HG03460 (cell line): ENCODE measurements around the gene NELL1.

ENCODE experiments used
- ATAC-seq: cut with Tn5 transposase; IDR thresholded peaks from one replicate; pipeline ENCODE4 v1.9.1; 2021; ENCODE audit not compliant: unreplicated experiment

The NELL1 gene

GRCh38 chr11:20668844-20669819 is at the start of gene NELL1:
Gene NELL1 (plus strand): TSS chr11:20669586.
- no peak for ATAC-seq

- no peak for ATAC-seq
Observed at GRCh38 chr11:20620988-20621387, 48.4 kb upstream of the NELL1 start.

- ATAC-seq, result no peak
Observed at GRCh38 chr11:20621679-20622078, 47.7 kb upstream of the NELL1 start.

DNA sequence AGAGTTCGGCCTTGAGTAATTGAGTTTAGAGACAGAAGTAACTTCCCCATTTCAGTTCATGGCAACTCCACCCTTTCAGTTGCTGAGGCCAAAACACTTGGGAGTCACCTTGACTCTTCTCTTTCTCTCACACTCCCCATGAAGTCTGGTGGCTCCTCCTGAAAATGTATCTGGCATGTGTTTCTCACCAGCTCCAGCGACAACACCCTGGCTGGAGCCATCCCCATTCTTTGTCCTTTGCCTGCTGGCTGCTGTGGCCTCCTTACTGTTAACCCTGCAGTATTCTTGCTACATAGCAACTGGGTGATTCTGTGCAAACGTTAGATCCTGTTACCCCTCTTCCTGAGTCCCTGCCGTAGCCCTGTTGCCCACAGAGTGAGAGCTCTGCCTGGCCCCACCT is 46.1 kb upstream of the NELL1 start:
- no peak for ATAC-seq

DNA sequence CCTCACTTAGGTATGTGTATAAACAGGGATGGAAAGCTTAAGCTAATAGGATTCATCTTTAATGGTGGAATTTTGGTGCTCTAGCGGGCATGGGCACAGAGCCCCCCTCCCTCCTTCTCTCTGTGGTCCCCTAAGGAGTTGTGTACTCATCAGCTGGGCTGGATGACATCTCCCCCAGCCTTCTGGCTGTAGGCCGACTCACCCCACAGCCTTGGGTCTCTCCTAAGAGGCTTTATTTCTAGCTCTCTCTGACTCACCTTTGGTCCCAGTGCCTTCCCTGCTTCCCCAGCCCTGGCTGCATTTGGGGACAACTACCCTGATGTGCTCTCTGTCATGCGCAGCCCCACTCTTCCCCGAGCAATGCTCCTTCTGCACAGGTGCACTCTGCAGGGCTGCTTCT is 43.1 kb upstream of the NELL1 start:
- no peak for ATAC-seq

- no peak for ATAC-seq
Observed at GRCh38 chr11:20627026-20627425, 42.4 kb upstream of the NELL1 start.

DNA sequence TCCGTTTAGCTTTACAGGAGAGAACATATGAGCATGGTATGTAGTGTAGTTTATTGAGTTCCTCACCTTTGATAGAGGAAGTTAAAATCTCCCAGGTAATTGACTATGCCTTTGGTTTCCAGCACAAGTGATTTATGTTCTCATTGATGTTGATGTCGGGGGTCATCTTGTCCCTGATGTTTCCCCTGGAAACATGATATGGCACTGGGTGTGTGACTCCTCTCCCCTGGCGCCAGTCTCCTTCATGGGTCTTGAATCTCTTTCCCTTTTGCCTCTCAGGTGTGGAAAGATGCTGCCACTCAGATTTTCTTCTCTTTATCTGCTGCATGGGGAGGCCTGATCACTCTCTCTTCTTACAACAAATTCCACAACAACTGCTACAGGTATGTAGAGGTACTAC is 41.7 kb upstream of the NELL1 start:
- no peak for ATAC-seq

GRCh38 chr11:20631519-20632168 is 37.7 kb upstream of the NELL1 start:
- ATAC-seq, result no peak

GRCh38 chr11:20632169-20632532 is 37.2 kb upstream of the NELL1 start:
- ATAC-seq, result no peak

DNA sequence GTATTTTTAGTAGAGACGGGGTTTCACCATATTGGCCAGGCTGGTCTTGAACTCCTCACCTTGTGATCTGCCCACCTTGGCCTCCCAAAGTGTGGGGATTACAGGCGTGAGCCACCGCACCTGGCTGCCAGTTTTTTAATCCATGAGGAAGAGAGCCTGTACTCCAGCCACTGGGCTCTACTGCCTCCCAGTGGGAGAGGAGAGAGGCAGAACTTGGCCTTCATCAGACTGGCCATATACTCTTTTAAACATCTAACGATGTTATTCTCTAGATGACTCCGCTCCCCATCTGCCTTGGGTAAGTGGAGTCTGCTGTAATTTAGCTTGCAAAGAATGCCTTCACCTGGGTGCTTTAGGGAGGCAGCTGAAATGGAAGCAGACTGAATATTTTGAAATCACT is 35.3 kb upstream of the NELL1 start:
- ATAC-seq, result no peak

DNA sequence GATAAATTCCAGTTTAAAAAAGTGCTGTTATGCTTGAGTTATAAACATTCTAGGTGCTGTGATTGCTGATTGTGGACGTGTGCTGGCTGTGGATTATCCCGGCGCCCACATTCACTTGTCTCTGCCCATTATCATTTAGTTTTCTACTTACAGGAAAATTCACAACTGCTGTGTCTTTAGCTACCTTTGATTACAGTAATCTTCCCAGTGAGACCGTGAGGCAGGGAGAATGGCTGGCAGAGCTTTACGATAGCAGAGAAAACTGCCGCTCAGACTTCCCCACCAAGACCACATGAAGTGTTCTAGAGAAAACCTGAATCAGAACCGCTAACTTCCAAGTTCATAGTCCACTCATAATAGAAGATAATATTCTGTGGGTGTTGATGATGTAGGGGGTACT is 34.6 kb upstream of the NELL1 start:
- no peak for ATAC-seq

GRCh38 chr11:20638074-20638473 is 31.3 kb upstream of the NELL1 start:
- ATAC-seq, result no peak

- ATAC-seq, result no peak
Observed at GRCh38 chr11:20639688-20640087, 29.7 kb upstream of the NELL1 start.

DNA sequence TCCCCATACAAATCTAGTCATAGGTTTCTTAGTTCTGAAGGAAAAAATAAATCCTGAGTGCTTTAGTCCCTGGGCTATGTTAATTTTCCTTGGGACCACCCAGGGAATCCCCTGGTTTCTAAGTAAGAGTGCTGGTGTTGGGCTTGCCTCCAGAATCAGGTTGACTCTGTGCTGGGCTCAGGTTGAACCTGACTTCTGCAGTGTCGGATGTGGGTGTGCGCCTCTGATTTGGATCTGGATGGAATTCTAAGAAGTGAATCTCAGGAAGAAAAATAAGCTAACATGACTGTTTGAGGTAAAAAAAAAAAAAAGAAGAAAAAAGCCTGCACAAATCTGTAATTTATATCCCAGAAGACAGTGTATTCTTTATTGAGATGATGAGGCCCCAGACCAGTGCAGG is 29.0 kb upstream of the NELL1 start:
- no peak for ATAC-seq

GRCh38 chr11:20644360-20644759 is 25.0 kb upstream of the NELL1 start:
- ATAC-seq, result no peak

DNA sequence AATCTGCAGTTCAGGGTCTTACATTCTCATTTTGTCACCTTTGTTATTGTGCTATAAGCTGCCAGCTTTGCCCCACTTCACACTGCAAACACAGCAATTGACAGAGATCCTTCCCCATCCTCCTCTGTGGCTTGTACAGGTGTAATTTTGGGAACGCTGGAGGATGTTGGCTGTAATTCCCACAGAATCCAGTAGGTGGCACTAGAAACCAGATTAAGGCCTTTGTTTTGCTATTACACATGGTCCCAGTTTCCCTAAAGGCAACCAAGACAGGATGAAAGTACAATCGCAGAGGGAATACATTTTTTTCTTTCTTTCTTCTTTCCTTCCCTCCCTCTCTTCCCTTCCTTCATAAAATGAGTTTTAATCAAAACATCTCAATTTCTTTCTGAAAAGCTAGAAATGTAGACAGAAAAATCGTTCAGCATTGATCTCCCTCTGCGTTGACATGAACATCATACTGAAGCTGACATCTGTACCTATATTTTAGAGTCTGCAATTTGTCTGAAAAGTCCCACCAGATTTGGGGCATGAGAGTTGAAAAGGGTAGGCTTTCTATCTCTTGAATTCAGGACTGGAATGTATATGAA is 21.3 kb upstream of the NELL1 start:
- ATAC-seq, result peak; percentile 76

DNA sequence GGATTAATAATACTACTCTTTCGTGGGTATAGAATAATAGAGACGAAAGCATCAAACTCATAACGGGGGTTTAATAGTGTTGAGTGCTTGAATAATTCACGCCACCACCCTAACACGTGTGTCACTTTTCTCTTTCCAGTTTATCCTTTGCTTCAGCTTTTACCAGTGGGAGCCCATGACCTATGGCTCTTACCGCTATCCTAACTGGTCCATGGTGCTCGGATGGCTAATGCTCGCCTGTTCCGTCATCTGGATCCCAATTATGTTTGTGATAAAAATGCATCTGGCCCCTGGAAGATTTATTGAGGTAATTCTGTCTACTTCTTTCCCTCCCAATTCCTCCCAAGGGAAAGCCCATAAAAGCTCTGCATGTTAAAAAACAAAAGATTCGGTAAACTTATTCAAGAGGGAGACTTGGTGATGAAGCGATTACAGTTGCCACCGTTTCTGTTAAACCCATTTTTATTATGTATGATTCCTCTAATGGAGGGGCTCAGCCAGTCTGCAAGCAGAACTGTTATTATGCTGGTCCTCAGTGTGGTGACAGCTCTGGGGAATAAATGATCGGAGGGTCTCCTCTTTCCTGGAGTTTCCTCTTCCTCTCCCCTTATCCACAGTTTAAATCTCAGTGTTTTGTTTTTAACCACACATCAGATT is 17.1 kb upstream of the NELL1 start:
- ATAC-seq, result no peak

- no peak for ATAC-seq
Observed at GRCh38 chr11:20654038-20654437, 15.3 kb upstream of the NELL1 start.

- no peak for ATAC-seq
Observed at GRCh38 chr11:20656901-20657300, 12.5 kb upstream of the NELL1 start.

DNA sequence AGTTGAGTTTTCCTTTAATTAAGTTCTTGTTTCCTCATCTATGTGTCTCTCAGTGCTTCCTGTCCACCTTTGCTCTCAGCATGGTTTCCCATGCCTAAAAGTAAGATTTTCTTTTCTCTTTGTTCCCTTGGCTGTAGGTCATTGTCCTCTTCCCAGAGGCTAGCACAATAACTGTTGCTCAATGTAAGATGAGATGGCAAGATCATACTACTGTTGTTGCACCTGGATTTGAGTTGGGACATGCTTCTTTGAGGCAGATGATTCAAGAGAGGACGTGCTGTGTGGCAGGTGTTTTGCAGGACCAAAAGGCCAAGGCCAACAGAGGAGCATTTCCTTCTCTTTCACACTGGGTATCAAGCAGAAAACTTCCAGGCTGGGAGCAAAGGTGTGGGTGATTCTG is 11.3 kb upstream of the NELL1 start:
- no peak for ATAC-seq

GRCh38 chr11:20661445-20661844 is 7.9 kb upstream of the NELL1 start:
- ATAC-seq, result no peak

DNA sequence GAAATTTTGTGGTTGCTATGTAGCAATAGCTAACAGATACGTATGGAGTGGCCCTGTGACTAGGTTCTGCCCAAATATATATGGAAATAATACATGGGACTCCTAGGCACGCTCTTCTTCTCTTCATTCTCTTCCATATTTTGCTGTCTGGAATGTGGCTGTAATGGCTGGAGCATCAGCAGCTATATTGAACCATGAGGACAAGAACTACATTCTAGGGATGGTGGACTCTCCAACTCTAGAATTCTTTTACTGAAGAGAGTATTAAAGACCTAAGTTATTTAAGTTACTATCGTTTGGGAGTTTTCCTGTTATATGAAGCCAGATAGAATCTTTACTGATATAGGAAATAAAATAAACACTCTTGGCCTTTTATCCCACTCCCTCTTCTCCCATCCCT is 7.5 kb upstream of the NELL1 start:
- no peak for ATAC-seq
